22Rv1 (cell line): ENCODE data around the gene FLRT2.

Experiments used
- ZFX ChIP-seq: fragments of 450-650 bp; IDR thresholded peaks from 2 replicates; pipeline ENCODE4 v1.6.1; 2017; ENCODE audit warnings: antibody characterized with exemption, borderline replicate concordance
- TF ChIP-seq, protein P1 (sequence below): fragments of 450-650 bp; IDR thresholded peaks from 2 replicates; pipeline ENCODE4 v1.5.1; 2017; ENCODE audit warnings: mild to moderate bottlenecking

DNA sequence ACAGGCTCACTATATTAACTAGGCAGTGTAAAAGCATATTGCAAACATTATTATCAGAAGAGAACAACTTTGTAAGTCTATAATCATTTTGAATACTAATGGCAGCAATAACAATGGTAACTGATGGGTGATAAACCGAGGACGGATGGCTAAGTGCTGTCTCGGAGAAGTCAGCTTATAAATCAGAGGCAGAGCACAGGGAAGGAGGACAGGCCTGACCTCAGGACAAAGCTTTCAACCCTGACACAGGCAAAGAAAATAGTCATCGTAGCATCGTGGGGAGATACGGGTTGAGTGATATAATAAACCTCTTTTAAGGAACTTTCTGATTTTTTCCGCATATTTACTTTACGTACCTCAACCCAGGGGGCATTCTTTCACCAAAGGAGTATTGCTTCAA, 48.4 kb downstream of the FLRT2 start:
- TF ChIP-seq, protein P1, sequence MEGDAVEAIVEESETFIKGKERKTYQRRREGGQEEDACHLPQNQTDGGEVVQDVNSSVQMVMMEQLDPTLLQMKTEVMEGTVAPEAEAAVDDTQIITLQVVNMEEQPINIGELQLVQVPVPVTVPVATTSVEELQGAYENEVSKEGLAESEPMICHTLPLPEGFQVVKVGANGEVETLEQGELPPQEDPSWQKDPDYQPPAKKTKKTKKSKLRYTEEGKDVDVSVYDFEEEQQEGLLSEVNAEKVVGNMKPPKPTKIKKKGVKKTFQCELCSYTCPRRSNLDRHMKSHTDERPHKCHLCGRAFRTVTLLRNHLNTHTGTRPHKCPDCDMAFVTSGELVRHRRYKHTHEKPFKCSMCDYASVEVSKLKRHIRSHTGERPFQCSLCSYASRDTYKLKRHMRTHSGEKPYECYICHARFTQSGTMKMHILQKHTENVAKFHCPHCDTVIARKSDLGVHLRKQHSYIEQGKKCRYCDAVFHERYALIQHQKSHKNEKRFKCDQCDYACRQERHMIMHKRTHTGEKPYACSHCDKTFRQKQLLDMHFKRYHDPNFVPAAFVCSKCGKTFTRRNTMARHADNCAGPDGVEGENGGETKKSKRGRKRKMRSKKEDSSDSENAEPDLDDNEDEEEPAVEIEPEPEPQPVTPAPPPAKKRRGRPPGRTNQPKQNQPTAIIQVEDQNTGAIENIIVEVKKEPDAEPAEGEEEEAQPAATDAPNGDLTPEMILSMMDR, result no peak
- TF ChIP-seq ZFX, result no peak
